GM23338 (cell line): ENCODE measurements around the gene GSG1L. TPM values are rescaled to one million over a fixed set of nuclear protein-coding genes. Genes with fewer than 3 reads are reported as not detected.

ENCODE experiments used
- ATAC-seq: fragments of 200-7000 bp; cut with Tn5 transposase; 3 replicates; pipeline ENCODE4 v1.9.1; 2020
- DNase-seq: peaks from one replicate; pipeline ENCODE4 v3.0.0-alpha.2; 2015; ENCODE audit warnings: low spot score
- H2AFZ ChIP-seq: fragments of 200-600 bp; sonication (generic); 2 replicates; pipeline ENCODE4 v1.8.0; 2016; ENCODE audit warnings: antibody characterized with exemption, mild to moderate bottlenecking, moderate library complexity
- H3F3A ChIP-seq: fragments of 200-600 bp; sonication (generic); replicated peaks from 2 replicates; pipeline ENCODE4 v1.8.0; 2017; ENCODE audit warnings: antibody characterized with exemption, mixed run types, low read depth
- H3K27ac ChIP-seq: fragments of 200-600 bp; sonication (generic); 2 replicates; pipeline ENCODE4 v1.6.1; 2016; ENCODE audit warnings: low read depth
- H3K27me3 ChIP-seq: fragments of 200-600 bp; sonication (generic); 2 replicates; pipeline ENCODE4 v1.8.0; 2016; ENCODE audit warnings: mild to moderate bottlenecking, mixed run types, moderate library complexity; ENCODE audit not compliant: insufficient read depth
- H3K36me3 ChIP-seq: fragments of 200-600 bp; sonication (generic); 2 replicates; pipeline ENCODE4 v1.8.0; 2016; ENCODE audit warnings: mild to moderate bottlenecking; ENCODE audit not compliant: insufficient read depth
- H3K4me1 ChIP-seq: fragments of 200-600 bp; sonication (generic); 2 replicates; pipeline ENCODE4 v1.8.0; 2016; ENCODE audit warnings: mild to moderate bottlenecking, moderate library complexity; ENCODE audit not compliant: insufficient read depth
- H3K4me2 ChIP-seq: fragments of 200-600 bp; sonication (generic); 2 replicates; pipeline ENCODE4 v1.7.1; 2017; ENCODE audit warnings: mixed run types
- H3K4me3 ChIP-seq: fragments of 200-600 bp; sonication (generic); 2 replicates; pipeline ENCODE4 v1.6.1; 2016; ENCODE audit warnings: mixed run types
- H3K79me2 ChIP-seq: fragments of 200-600 bp; sonication (generic); replicated peaks from 2 replicates; pipeline ENCODE4 v1.8.0; 2017; ENCODE audit warnings: mild to moderate bottlenecking; ENCODE audit not compliant: insufficient read depth
- H3K9me2 ChIP-seq: fragments of 200-600 bp; sonication (generic); 2 replicates; pipeline ENCODE4 v1.8.0; 2017; ENCODE audit not compliant: insufficient read depth
- H4K20me1 ChIP-seq: fragments of 200-600 bp; sonication (generic); replicated peaks from 2 replicates; pipeline ENCODE4 v1.8.0; 2017; ENCODE audit warnings: mild to moderate bottlenecking; ENCODE audit not compliant: insufficient read depth
- H3K27ac Mint-ChIP-seq: 2 replicates; pipeline ENCODE4 v1.8.0; 2020; ENCODE audit warnings: inconsistent platforms, mild to moderate bottlenecking, moderate library complexity, mixed read lengths
- H3K27me3 Mint-ChIP-seq: 3 replicates; pipeline ENCODE4 v1.8.0; 2022; ENCODE audit warnings: low read depth, mild to moderate bottlenecking, moderate library complexity, mixed read lengths, inconsistent platforms; ENCODE audit not compliant: insufficient read depth, poor library complexity
- H3K36me3 Mint-ChIP-seq: 3 replicates; pipeline ENCODE4 v1.8.0; 2021; ENCODE audit warnings: low read depth, mild to moderate bottlenecking, inconsistent platforms, moderate library complexity, mixed read lengths
- H3K4me1 Mint-ChIP-seq: 3 replicates; pipeline ENCODE4 v1.8.0; 2020; ENCODE audit warnings: mild to moderate bottlenecking, inconsistent platforms, mixed read lengths
- H3K4me3 Mint-ChIP-seq: 3 replicates; pipeline ENCODE4 v1.8.0; 2021; ENCODE audit warnings: moderate library complexity, mild to moderate bottlenecking, inconsistent platforms, mixed read lengths
- H3K9me3 Mint-ChIP-seq: 3 replicates; pipeline ENCODE4 v1.8.0; 2020; ENCODE audit warnings: moderate library complexity, mild to moderate bottlenecking, inconsistent platforms, mixed read lengths
- CREB1 ChIP-seq: fragments of 250-450 bp; sonication (Bioruptor Pico); IDR thresholded peaks from 2 replicates; pipeline ENCODE4 v1.5.0; 2020; ENCODE audit warnings: low read depth, mild to moderate bottlenecking, moderate library complexity
- JUNB ChIP-seq: IDR thresholded peaks from one replicate; pipeline ENCODE4 v1.6.1; 2016; ENCODE audit warnings: antibody characterized with exemption; ENCODE audit not compliant: unreplicated experiment
- POLR2AphosphoS5 ChIP-seq: IDR thresholded peaks from 2 replicates; pipeline ENCODE4 v1.6.1; 2016; ENCODE audit warnings: antibody characterized with exemption, low read depth
- STAT1 ChIP-seq: IDR thresholded peaks from one replicate; pipeline ENCODE4 v1.6.1; 2016; ENCODE audit warnings: antibody characterized with exemption; ENCODE audit not compliant: unreplicated experiment
- polyA plus RNA-seq: library from polyadenylated mRNA; unstranded; fragments of >200 nt; fragmentation: Nextera tagmentation; extraction: Ambion mirVana; gene quantifications from 2 replicates; pipeline ENCODE4 v1.2.1, GENCODE V29; 2016
- total RNA-seq: library from RNA; depleted of rRNA; stranded (reverse); fragments of >200 nt; shearing (Covaris generic); gene quantifications from 2 replicates; pipeline ENCODE4 v1.2.3, GENCODE V29; 2014
- TF ChIP-seq, protein P1 (sequence below): fragments of 250-450 bp; sonication (Bioruptor Pico); IDR thresholded peaks from 2 replicates; pipeline ENCODE4 v1.5.0; 2020; ENCODE audit warnings: mild to moderate bottlenecking, moderate library complexity

Gene GSG1L
- total and polyA plus RNA-seq, 2 experiments from 2014 or later: 0.36 to 0.63 TPM

DNA sequence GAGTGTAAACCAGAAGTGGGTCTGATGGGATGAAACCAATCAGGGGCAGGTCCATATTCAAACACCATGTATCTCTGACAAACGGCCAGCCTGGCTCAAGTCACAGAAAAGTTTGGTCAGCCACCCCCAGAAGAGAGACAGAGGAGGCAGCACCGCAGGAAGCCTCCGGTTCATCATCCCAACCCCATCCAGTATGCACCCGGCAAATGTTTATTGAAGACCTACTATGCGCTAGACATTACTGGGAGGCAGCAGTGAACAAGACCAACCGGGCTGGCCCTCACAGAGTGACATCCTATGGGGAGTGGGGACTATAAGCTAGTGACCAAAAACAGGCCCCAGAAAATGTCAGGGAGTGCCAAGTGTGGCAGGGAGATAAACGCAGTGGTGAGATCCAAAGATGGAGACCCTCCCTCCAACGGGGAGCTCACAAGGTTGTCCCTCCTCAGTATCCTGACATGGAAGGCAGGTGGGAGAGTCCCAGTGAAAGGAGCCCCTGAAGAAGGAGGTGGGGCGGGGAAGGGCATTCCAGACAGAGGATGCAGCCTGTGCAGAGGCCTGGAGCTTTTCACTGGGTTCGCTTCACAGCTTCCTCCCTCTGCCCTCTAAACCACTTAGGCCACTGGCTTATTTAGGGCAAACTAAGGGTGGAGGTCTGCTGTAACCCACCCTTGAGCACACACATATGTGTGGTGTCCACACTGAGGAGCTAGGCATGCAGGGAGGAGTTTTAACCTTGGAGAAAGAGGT is 2.0 kb downstream of the GSG1L start (continued):
- TF ChIP-seq, protein P1, sequence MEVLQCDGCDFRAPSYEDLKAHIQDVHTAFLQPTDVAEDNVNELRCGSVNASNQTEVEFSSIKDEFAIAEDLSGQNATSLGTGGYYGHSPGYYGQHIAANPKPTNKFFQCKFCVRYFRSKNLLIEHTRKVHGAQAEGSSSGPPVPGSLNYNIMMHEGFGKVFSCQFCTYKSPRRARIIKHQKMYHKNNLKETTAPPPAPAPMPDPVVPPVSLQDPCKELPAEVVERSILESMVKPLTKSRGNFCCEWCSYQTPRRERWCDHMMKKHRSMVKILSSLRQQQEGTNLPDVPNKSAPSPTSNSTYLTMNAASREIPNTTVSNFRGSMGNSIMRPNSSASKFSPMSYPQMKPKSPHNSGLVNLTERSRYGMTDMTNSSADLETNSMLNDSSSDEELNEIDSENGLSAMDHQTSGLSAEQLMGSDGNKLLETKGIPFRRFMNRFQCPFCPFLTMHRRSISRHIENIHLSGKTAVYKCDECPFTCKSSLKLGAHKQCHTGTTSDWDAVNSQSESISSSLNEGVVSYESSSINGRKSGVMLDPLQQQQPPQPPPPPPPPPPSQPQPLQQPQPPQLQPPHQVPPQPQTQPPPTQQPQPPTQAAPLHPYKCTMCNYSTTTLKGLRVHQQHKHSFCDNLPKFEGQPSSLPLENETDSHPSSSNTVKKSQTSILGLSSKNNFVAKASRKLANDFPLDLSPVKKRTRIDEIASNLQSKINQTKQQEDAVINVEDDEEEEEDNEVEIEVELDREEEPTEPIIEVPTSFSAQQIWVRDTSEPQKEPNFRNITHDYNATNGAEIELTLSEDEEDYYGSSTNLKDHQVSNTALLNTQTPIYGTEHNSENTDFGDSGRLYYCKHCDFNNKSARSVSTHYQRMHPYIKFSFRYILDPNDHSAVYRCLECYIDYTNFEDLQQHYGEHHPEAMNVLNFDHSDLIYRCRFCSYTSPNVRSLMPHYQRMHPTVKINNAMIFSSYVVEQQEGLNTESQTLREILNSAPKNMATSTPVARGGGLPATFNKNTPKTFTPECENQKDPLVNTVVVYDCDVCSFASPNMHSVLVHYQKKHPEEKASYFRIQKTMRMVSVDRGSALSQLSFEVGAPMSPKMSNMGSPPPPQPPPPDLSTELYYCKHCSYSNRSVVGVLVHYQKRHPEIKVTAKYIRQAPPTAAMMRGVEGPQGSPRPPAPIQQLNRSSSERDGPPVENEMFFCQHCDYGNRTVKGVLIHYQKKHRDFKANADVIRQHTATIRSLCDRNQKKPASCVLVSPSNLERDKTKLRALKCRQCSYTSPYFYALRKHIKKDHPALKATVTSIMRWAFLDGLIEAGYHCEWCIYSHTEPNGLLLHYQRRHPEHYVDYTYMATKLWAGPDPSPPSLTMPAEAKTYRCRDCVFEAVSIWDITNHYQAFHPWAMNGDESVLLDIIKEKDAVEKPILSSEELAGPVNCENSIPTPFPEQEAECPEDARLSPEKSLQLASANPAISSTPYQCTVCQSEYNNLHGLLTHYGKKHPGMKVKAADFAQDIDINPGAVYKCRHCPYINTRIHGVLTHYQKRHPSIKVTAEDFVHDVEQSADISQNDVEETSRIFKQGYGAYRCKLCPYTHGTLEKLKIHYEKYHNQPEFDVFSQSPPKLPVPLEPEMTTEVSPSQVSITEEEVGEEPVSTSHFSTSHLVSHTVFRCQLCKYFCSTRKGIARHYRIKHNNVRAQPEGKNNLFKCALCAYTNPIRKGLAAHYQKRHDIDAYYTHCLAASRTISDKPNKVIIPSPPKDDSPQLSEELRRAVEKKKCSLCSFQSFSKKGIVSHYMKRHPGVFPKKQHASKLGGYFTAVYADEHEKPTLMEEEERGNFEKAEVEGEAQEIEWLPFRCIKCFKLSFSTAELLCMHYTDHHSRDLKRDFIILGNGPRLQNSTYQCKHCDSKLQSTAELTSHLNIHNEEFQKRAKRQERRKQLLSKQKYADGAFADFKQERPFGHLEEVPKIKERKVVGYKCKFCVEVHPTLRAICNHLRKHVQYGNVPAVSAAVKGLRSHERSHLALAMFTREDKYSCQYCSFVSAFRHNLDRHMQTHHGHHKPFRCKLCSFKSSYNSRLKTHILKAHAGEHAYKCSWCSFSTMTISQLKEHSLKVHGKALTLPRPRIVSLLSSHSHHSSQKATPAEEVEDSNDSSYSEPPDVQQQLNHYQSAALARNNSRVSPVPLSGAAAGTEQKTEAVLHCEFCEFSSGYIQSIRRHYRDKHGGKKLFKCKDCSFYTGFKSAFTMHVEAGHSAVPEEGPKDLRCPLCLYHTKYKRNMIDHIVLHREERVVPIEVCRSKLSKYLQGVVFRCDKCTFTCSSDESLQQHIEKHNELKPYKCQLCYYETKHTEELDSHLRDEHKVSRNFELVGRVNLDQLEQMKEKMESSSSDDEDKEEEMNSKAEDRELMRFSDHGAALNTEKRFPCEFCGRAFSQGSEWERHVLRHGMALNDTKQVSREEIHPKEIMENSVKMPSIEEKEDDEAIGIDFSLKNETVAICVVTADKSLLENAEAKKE (CRISPR knock-in tag): no peak
- TF ChIP-seq STAT1: no peak

DNA sequence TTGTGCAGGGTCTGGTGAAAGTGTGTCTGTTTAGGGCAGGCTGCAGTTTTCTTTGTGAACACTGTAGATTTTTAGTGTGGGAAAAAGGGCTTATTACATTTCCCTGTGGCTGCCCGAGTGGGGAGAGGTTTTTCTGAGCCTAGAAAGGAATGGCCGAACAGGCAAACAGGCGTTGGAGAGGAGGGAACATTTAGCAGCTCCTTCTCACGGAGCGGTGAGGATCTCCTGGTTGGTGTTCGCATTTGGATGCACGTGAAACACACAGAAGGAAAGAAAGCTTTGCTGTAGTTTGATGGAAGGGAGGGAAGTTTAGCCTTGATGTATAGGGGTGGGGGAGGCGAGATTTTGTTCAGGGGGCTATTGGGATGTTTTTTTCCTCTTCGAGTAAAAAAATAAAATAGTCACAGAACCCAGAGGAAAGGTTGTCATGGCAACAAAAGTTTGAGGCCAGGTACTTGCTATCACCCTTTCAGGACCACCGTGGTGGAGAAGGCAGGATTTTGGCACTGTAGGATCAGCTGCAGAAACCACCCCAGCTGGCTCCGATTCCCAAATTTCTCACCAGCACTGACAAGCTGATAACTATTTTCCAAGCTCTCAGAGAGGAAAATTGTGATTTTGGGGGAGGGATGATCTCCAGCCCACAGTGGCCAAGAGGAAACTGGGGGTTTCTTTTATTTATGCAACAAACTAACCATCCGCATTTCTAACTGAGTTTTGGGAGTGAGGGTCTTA is 3.5 kb downstream of the GSG1L start:
- no peak overlapping the region for H3K4me3 ChIP-seq
- no peak for ATAC-seq
- Mint-ChIP-seq H3K27me3 (peaks cover 36% of the 10 kb centered on the region), H3K9me3 (no peaks in the 10 kb centered on the region), H3K4me1 (no peaks in the 10 kb centered on the region; the same call in 2 of the 3 replicates), H3K27ac (no peak overlapping the region), H3K4me3 (no peak overlapping the region), H3K36me3 (no peaks in the 10 kb centered on the region)
- peaks cover 52% of the 10 kb centered on the region for H3K27me3 ChIP-seq
- no peak overlapping the region for H3K4me2 ChIP-seq
- H4K20me1 ChIP-seq: no peaks in the 10 kb centered on the region
- no peak for DNase-seq
- H2AFZ ChIP-seq: 0 out of 2 replicates have a peak overlapping the region, but pooled peaks have one; percentile 72
- H3K36me3 ChIP-seq: no peaks in the 10 kb centered on the region
- H3K9me2 ChIP-seq: no peaks in the 10 kb centered on the region
- no peaks in the 10 kb centered on the region for H3K79me2 ChIP-seq
- no peaks in the 10 kb centered on the region for H3F3A ChIP-seq
- H3K27ac ChIP-seq: no peak overlapping the region
- TF ChIP-seq JUNB: no peak
- TF ChIP-seq, protein P1 (CRISPR knock-in tag): no peak
- no peak for TF ChIP-seq CREB1
- no peak for TF ChIP-seq POLR2AphosphoS5
- H3K4me1 ChIP-seq: no peaks in the 10 kb centered on the region; the same call in 1 of the 2 replicates
